ENCODE data around the gene SPATA46. TPM values are rescaled to one million over a fixed set of nuclear protein-coding genes. Genes with fewer than 3 reads are reported as not detected.

SPATA46 gene
- total RNA-seq, 4 donors from 2014 or later, result not detected

GRCh38 chr1:162366149-162366548, 10.5 kb downstream of the SPATA46 start:
- no peaks in the 10 kb centered on the region for H3K36me3 ChIP-seq
- H3K27ac ChIP-seq, result peak overlapping the region in 1 of 4 donors; percentile 64
- no peak for DNase-seq
- no peak overlapping the region for H3K4me3 ChIP-seq
- no peaks in the 10 kb centered on the region for H3K9me3 ChIP-seq
- peaks cover 0 to 9% (median 1%) of the 10 kb centered on the region in 4 donors for H3K4me1 ChIP-seq
- TF ChIP-seq POLR2A (IDR thresholded peaks at IDR 0.05) (no peak), CTCF (IDR thresholded peaks at IDR 0.05) (no peak)
- H3K27me3 ChIP-seq, result no peaks in the 10 kb centered on the region

GRCh38 chr1:162365284-162366020, 11.2 kb downstream of the SPATA46 start:
- Histone ChIP-seq H3K4me1 (peaks cover 0 to 9% (median 1%) of the 10 kb centered on the region in 4 donors), H3K27ac (peak overlapping the region in 2 of 4 donors; percentile 17 to 64), H3K4me3 (no peak overlapping the region), H3K9me3 (no peaks in the 10 kb centered on the region), H3K36me3 (no peaks in the 10 kb centered on the region), H3K27me3 (no peaks in the 10 kb centered on the region)
- TF ChIP-seq CTCF (IDR thresholded peaks at IDR 0.05) (peak in 1 of 6 experiments; percentile 8), POLR2A (IDR thresholded peaks at IDR 0.05) (no peak)
- no peak for DNase-seq

GRCh38 chr1:162364498-162364897, 12.2 kb downstream of the SPATA46 start:
- no peak overlapping the region for H3K27ac ChIP-seq
- no peaks in the 10 kb centered on the region for H3K36me3 ChIP-seq
- no peak for DNase-seq
- TF ChIP-seq POLR2A (IDR thresholded peaks at IDR 0.05) (no peak), CTCF (IDR thresholded peaks at IDR 0.05) (no peak)
- H3K4me1 ChIP-seq, result peaks cover 0 to 9% (median 1%) of the 10 kb centered on the region in 4 donors
- no peaks in the 10 kb centered on the region for H3K27me3 ChIP-seq
- no peak overlapping the region for H3K4me3 ChIP-seq
- H3K9me3 ChIP-seq, result no peaks in the 10 kb centered on the region

- no peak overlapping the region for H3K4me3 ChIP-seq
Measured at GRCh38 chr1:162363823-162364222, 12.8 kb downstream of the SPATA46 start.

GRCh38 chr1:162361349-162361748, 15.3 kb downstream of the SPATA46 start:
- Histone ChIP-seq H3K36me3 (peaks cover 0 to 6% (median 0%) of the 10 kb centered on the region in 3 donors), H3K27me3 (no peaks in the 10 kb centered on the region), H3K9me3 (no peaks in the 10 kb centered on the region), H3K4me3 (no peak overlapping the region), H3K27ac (no peak overlapping the region), H3K4me1 (no peaks in the 10 kb centered on the region)
- no peak for TF ChIP-seq POLR2A (IDR thresholded peaks at IDR 0.05)
- no peak for TF ChIP-seq CTCF (IDR thresholded peaks at IDR 0.05)
- peak in 1 of 3 donors; percentile 9 for DNase-seq

More at GRCh38 chr1:162363823-162364222, 12.8 kb downstream of the SPATA46 start:
- DNase-seq, result no peak
- TF ChIP-seq POLR2A (IDR thresholded peaks at IDR 0.05), result no peak
- no peak for TF ChIP-seq CTCF (IDR thresholded peaks at IDR 0.05)
- Histone ChIP-seq H3K27ac (no peak overlapping the region), H3K4me1 (peaks cover 0 to 7% (median 0%) of the 10 kb centered on the region in 4 donors), H3K9me3 (no peaks in the 10 kb centered on the region), H3K27me3 (no peaks in the 10 kb centered on the region), H3K36me3 (no peaks in the 10 kb centered on the region)
